PC-3 (cell line): ENCODE measurements around the gene CUEDC2. TPM values are rescaled to one million over a fixed set of nuclear protein-coding genes. Genes with fewer than 3 reads are reported as not detected.
A peak's percentile ranks its signal among the peaks of the same experiment; 100 is the strongest.

ENCODE experiments used
- ATAC-seq: fragments of 200-7000 bp; cut with Tn5 transposase; 2 replicates; pipeline ENCODE4 v1.9.1; 2020; ENCODE audit warnings: mild to moderate bottlenecking, moderate library complexity
- BruUV-seq: library from RNA; stranded (reverse); fragments of 400-500 nt; replicated peaks from 2 replicates; lab custom pipeline; 2021; lab: Mats Ljungman, UMichigan
- CTCF ChIA-PET: fragments of 300-600 bp; sonication (Branson Sonifier 250); formaldehyde crosslinking; loops from one replicate; lab custom pipeline; 2022; ENCODE audit warnings: antibody characterized with exemption; lab: Charles Lee
- POLR2A ChIA-PET: fragments of 300-600 bp; sonication (Branson Sonifier 250); formaldehyde crosslinking; loops from one replicate; lab custom pipeline; 2022; ENCODE audit warnings: antibody characterized with exemption; ENCODE audit not compliant: unreplicated experiment; lab: Charles Lee
- DNase-seq: peaks from one replicate; pipeline ENCODE4 v3.0.0-alpha.2; 2015
- H2AFZ ChIP-seq: fragments of 300-600 bp; sonication (generic); 2 replicates; pipeline ENCODE4 v1.6.0; 2016; ENCODE audit warnings: antibody characterized with exemption, low read length
- H3F3A ChIP-seq: fragments of 300-600 bp; sonication (generic); one replicate; pipeline ENCODE4 v1.6.0; 2017; ENCODE audit warnings: antibody characterized with exemption, low read length, control low read depth, mild to moderate bottlenecking; ENCODE audit not compliant: unreplicated experiment
- H3K27ac ChIP-seq: fragments of 300-600 bp; sonication (generic); 2 replicates; pipeline ENCODE4 v1.5.1; 2016; ENCODE audit warnings: mild to moderate bottlenecking, low read length
- H3K27me3 ChIP-seq: fragments of 300-600 bp; sonication (generic); 2 replicates; pipeline ENCODE4 v1.6.1; 2016; ENCODE audit warnings: low read length, mixed read lengths
- H3K36me3 ChIP-seq: fragments of 300-600 bp; sonication (generic); 2 replicates; pipeline ENCODE4 v1.6.1; 2016; ENCODE audit warnings: low read depth, mixed run types, low read length, mixed read lengths
- H3K4me1 ChIP-seq: fragments of 300-600 bp; sonication (generic); 2 replicates; pipeline ENCODE4 v1.5.1; 2016; ENCODE audit warnings: low read length; ENCODE audit not compliant: insufficient read depth
- H3K4me2 ChIP-seq: fragments of 300-600 bp; sonication (generic); 2 replicates; pipeline ENCODE4 v1.6.0; 2016; ENCODE audit warnings: low read length
- H3K4me3 ChIP-seq: fragments of 300-600 bp; sonication (generic); 2 replicates; pipeline ENCODE4 v1.5.1; 2016; ENCODE audit warnings: mild to moderate bottlenecking, low read length, mixed read lengths
- H3K79me2 ChIP-seq: fragments of 300-600 bp; sonication (generic); 2 replicates; pipeline ENCODE4 v1.6.1; 2017; ENCODE audit warnings: low read length, mixed read lengths
- H3K9ac ChIP-seq: fragments of 300-600 bp; sonication (generic); 2 replicates; pipeline ENCODE4 v1.6.0; 2016; ENCODE audit warnings: mild to moderate bottlenecking, low read length
- H3K9me2 ChIP-seq: fragments of 300-600 bp; sonication (generic); replicated peaks from 2 replicates; pipeline ENCODE4 v1.6.1; 2016; ENCODE audit warnings: mixed run types, low read length, mixed read lengths
- H3K9me3 ChIP-seq: fragments of 300-600 bp; sonication (generic); 2 replicates; pipeline ENCODE4 v1.6.1; 2016; ENCODE audit warnings: low read length, mixed read lengths
- H4K20me1 ChIP-seq: fragments of 300-600 bp; sonication (generic); 2 replicates; pipeline ENCODE4 v1.6.1; 2016; ENCODE audit warnings: low read length, mixed read lengths
- CTCF ChIP-seq: fragments of 300-600 bp; sonication (generic); conservative IDR thresholded peaks from 2 replicates; pipeline ENCODE4 v1.5.1; 2017; ENCODE audit warnings: antibody characterized with exemption, low read depth, mild to moderate bottlenecking, low read length
- EZH2 ChIP-seq: fragments of 300-600 bp; sonication (generic); IDR thresholded peaks from one replicate; pipeline ENCODE4 v1.6.1; 2017; ENCODE audit warnings: antibody characterized with exemption, mild to moderate bottlenecking, low read length; ENCODE audit not compliant: unreplicated experiment
- EZH2phosphoT487 ChIP-seq: fragments of 300-600 bp; sonication (generic); IDR thresholded peaks from 2 replicates; pipeline ENCODE4 v1.6.1; 2018; ENCODE audit warnings: mild to moderate bottlenecking, antibody characterized with exemption, low read length, borderline replicate concordance
- intact Hi-C: fragments of 100-400 bp; cut with micrococcal nuclease; formaldehyde crosslinking; loops from 2 replicates; pipeline ENCODE4 v1.9.0; 2023
- microRNA-seq: library from miRNA; unstranded; fragments of <30 nt; microRNA quantifications from one replicate; pipeline ENCODE4 v1.1.0, GENCODE V29; 2020; ENCODE audit not compliant: unreplicated experiment
- total RNA-seq: library from RNA; depleted of rRNA; stranded (reverse); fragments of >200 nt; gene quantifications from 2 replicates; pipeline ENCODE4 v1.2.3, GENCODE V29; 2014; rRNA removed

Gene CUEDC2
- total RNA-seq, 1 experiment from 2014 or later = 51.4 TPM

GRCh38 chr10:102375867-102376266 lies 56.5 kb downstream of the CUEDC2 start:
- Histone ChIP-seq H3K27ac (no peak overlapping the region), H3K27me3 (no peaks in the 10 kb centered on the region), H4K20me1 (no peaks in the 10 kb centered on the region), H3F3A (no peaks in the 10 kb centered on the region), H2AFZ (no peak overlapping the region), H3K9ac (no peak overlapping the region), H3K36me3 (peaks cover 10% of the 10 kb centered on the region), H3K79me2 (no peaks in the 10 kb centered on the region), H3K9me2 (no peaks in the 10 kb centered on the region), H3K4me1 (no peaks in the 10 kb centered on the region), H3K9me3 (peaks cover 5% of the 10 kb centered on the region; the same call in 1 of the 2 replicates), H3K4me2 (no peak overlapping the region), H3K4me3 (no peak overlapping the region)
- DNase-seq = no peak
- ChIA-PET CTCF (no interaction called here), POLR2A (no interaction called here)
- TF ChIP-seq CTCF (no peak), EZH2phosphoT487 (no peak), EZH2 (no peak)
- no TSS peak for BruUV-seq
- intact Hi-C loops = no loop called here
- no peak for ATAC-seq

GRCh38 chr10:102375250-102375649 lies 57.1 kb downstream of the CUEDC2 start:
- intact Hi-C loops = no loop called here
- Histone ChIP-seq H2AFZ (no peak overlapping the region), H4K20me1 (no peaks in the 10 kb centered on the region), H3K4me2 (no peak overlapping the region), H3F3A (no peaks in the 10 kb centered on the region), H3K9ac (no peak overlapping the region), H3K4me1 (no peaks in the 10 kb centered on the region), H3K9me2 (no peaks in the 10 kb centered on the region), H3K4me3 (no peak overlapping the region), H3K36me3 (peaks cover 14% of the 10 kb centered on the region), H3K9me3 (peaks cover 8% of the 10 kb centered on the region; the same call in 1 of the 2 replicates), H3K79me2 (no peaks in the 10 kb centered on the region), H3K27ac (no peak overlapping the region), H3K27me3 (no peaks in the 10 kb centered on the region)
- no TSS peak for BruUV-seq
- TF ChIP-seq CTCF (peak; percentile 20; the same call in 1 of the 2 replicates), EZH2 (no peak)
- ChIA-PET POLR2A (no interaction called here), CTCF (no interaction called here)
- DNase-seq = no peak
- ATAC-seq = no peak

Small RNA genes lying within 50 kb of the gene (microRNA-seq; reads per million reads assigned to microRNA genes)
- gene MIR146B = 61.9 reads per million, percentile 58 among the genes with 10 or more reads in this experiment

Other genes starting within 250 kb of the CUEDC2 start
- gene ELOVL3, start 206.3 kb downstream of the CUEDC2 start, total RNA-seq = 0.40 TPM in 2 replicates
- not detected in 2 replicates for gene PITX3, start 191.1 kb downstream of the CUEDC2 start, total RNA-seq
- 25.2 and 31.3 TPM in 2 replicates for gene GBF1, start 187.0 kb downstream of the CUEDC2 start, total RNA-seq
- 45.0 and 71.1 TPM in 2 replicates for gene NFKB2, start 36.9 kb downstream of the CUEDC2 start, total RNA-seq
- gene PSD, start 13.8 kb downstream of the CUEDC2 start, total RNA-seq = 0.22 and 0.23 TPM in 2 replicates
- gene FBXL15, start 11.7 kb downstream of the CUEDC2 start, total RNA-seq = 10.1 and 12.7 TPM in 2 replicates
- 1.6 and 1.9 TPM in 2 replicates for gene C10orf95, start 19.0 kb upstream of the CUEDC2 start, total RNA-seq
- gene ACTR1A, start 70.1 kb upstream of the CUEDC2 start, total RNA-seq = 69.9 and 72.7 TPM in 2 replicates
- gene SUFU, start 71.4 kb upstream of the CUEDC2 start, total RNA-seq = 2.7 and 4.4 TPM in 2 replicates
- gene TRIM8, start 211.9 kb upstream of the CUEDC2 start, total RNA-seq = 61.4 and 103 TPM in 2 replicates